Osteoblast (primary cell): ENCODE data around the gene RNF224. TPM values are rescaled to one million over a fixed set of nuclear protein-coding genes. Genes with fewer than 3 reads are reported as not detected.

Experiments used
- DNase-seq: peaks from one replicate; pipeline ENCODE4 v3.0.0; 2011; ENCODE audit warnings: low spot score, mixed read lengths; ENCODE audit not compliant: insufficient read length; ENCODE audit errors: missing footprints
- H2AFZ ChIP-seq: 2 replicates; pipeline ENCODE4 v1.6.0; 2011; ENCODE audit warnings: mild to moderate bottlenecking, low read length
- H3K27ac ChIP-seq: 2 replicates; pipeline ENCODE4 v1.5.1; 2011; ENCODE audit warnings: mild to moderate bottlenecking, low read depth, low read length, moderate library complexity
- H3K27me3 ChIP-seq: 2 replicates; pipeline ENCODE4 v1.6.0; 2012; ENCODE audit warnings: mild to moderate bottlenecking, control low read depth, inconsistent platforms, low read length, moderate library complexity; ENCODE audit not compliant: insufficient read depth
- H3K36me3 ChIP-seq: 2 replicates; pipeline ENCODE4 v1.5.1; 2011; ENCODE audit warnings: mild to moderate bottlenecking, low read length, control low read depth, moderate library complexity; ENCODE audit not compliant: insufficient read depth
- H3K4me1 ChIP-seq: 2 replicates; pipeline ENCODE4 v1.5.1; 2011; ENCODE audit warnings: mild to moderate bottlenecking, low read length, control low read depth, moderate library complexity; ENCODE audit not compliant: insufficient read depth
- H3K4me2 ChIP-seq: 2 replicates; pipeline ENCODE4 v1.6.0; 2011; ENCODE audit warnings: mild to moderate bottlenecking, low read length; ENCODE audit not compliant: insufficient read depth
- H3K4me3 ChIP-seq: fragments of 200-600 bp; sonication (generic); 3 replicates; pipeline ENCODE4 v1.5.1; 2012; ENCODE audit warnings: mild to moderate bottlenecking, low read length, inconsistent platforms; ENCODE audit not compliant: insufficient read depth
- H3K79me2 ChIP-seq: 2 replicates; pipeline ENCODE4 v1.6.0; 2012; ENCODE audit warnings: mild to moderate bottlenecking, low read length, control low read depth, inconsistent platforms; ENCODE audit not compliant: insufficient read depth
- H3K9me3 ChIP-seq: 2 replicates; pipeline ENCODE4 v1.5.1; 2011; ENCODE audit warnings: low read depth, low read length, control low read depth
- H4K20me1 ChIP-seq: 2 replicates; pipeline ENCODE4 v1.6.0; 2012; ENCODE audit warnings: mild to moderate bottlenecking, low read length, control low read depth; ENCODE audit not compliant: insufficient read depth
- total RNA-seq: library from RNA; depleted of rRNA; stranded (reverse); fragments of >200 nt; gene quantifications from 2 replicates; pipeline ENCODE4 v1.2.3, GENCODE V29; 2012
- TF ChIP-seq, protein P1 (sequence below): IDR thresholded peaks from 2 replicates; pipeline ENCODE4 v1.5.1; 2011; ENCODE audit warnings: mild to moderate bottlenecking, low read depth, low read length, moderate library complexity; ENCODE audit errors: extremely low read depth

Gene RNF224
- total RNA-seq, 1 donor: under 0.01 TPM

DNA sequence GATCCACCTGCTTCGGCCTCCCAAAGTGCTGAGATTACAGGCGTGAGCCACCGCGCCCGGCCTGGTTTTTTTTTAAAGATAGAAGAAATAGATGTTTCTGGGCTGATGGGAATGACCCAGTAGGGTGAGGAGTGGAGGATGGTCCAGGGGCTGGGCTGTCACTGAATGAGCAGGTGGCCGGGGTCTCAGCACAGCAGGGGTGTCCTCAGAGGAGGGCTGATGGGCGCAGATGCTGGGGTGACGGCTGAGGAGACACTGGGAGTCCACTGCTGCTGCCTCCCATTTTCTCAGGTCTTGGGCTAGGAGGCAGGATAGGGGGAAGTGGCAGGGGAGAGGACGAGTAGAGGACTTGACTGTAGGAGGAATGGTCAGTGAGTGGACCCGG lies 47.9 kb downstream of the RNF224 start:
- Histone ChIP-seq H2AFZ (no peak overlapping the region), H3K9me3 (no peaks in the 10 kb centered on the region), H3K36me3 (peaks cover 22% of the 10 kb centered on the region), H3K27ac (no peak overlapping the region), H3K4me1 (peaks cover 16% of the 10 kb centered on the region), H3K27me3 (no peaks in the 10 kb centered on the region), H3K4me2 (no peak overlapping the region), H4K20me1 (peaks cover 4% of the 10 kb centered on the region), H3K4me3 (no peak overlapping the region), H3K79me2 (peaks cover 18% of the 10 kb centered on the region)
- TF ChIP-seq, protein P1, sequence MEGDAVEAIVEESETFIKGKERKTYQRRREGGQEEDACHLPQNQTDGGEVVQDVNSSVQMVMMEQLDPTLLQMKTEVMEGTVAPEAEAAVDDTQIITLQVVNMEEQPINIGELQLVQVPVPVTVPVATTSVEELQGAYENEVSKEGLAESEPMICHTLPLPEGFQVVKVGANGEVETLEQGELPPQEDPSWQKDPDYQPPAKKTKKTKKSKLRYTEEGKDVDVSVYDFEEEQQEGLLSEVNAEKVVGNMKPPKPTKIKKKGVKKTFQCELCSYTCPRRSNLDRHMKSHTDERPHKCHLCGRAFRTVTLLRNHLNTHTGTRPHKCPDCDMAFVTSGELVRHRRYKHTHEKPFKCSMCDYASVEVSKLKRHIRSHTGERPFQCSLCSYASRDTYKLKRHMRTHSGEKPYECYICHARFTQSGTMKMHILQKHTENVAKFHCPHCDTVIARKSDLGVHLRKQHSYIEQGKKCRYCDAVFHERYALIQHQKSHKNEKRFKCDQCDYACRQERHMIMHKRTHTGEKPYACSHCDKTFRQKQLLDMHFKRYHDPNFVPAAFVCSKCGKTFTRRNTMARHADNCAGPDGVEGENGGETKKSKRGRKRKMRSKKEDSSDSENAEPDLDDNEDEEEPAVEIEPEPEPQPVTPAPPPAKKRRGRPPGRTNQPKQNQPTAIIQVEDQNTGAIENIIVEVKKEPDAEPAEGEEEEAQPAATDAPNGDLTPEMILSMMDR: no peak
- no peak for DNase-seq

DNA sequence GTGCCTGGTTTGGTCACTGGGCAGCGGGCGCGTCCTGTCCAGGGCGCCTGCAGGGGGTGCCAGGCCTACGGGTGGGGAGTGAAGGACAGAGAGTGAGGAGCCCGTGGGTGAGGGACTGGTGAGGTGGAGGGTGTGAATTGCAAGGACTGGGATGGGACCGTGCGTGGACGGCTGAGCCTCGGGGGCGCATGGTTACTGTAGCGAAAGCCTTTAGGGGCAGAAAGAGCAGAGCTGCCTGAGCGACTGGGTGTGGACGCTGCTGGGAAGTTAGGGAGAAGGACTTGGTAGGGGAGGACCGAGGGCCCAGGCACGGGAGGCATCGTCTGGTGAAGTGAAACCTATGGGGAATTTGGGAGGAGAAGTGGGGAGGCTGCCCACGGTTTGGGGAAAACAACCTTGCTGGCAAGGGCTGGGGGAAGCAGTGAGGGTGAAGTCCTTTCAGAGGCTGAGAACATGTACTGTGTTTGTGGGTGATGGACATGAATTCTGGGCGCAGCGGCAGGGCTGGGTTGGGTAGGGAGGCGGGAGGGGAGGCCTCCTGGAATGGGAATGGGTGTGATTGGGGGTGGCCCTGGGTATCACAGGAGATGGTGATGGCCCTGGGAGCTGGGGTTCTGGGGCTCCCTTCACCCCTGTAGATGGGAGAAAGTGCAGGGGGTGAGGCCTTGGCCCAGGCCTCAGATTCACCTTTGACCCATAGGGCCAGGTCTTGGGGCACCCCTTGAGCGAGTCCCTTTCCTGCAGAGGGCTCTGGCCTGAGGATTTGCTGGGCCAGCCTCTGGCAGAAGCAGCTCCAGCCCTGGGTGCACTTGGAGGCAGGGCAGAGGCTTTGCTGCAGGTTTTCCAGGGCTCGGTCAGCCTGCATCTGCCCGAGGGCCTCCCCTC lies 48.5 kb downstream of the RNF224 start:
- TF ChIP-seq, protein P1: no peak
- H3K36me3 ChIP-seq: peaks cover 22% of the 10 kb centered on the region
- H2AFZ ChIP-seq: no peak overlapping the region
- H4K20me1 ChIP-seq: peaks cover 3% of the 10 kb centered on the region
- H3K9me3 ChIP-seq: no peaks in the 10 kb centered on the region
- H3K4me3 ChIP-seq: no peak overlapping the region
- H3K27me3 ChIP-seq: no peaks in the 10 kb centered on the region
- no peak overlapping the region for H3K4me2 ChIP-seq
- peaks cover 16% of the 10 kb centered on the region for H3K4me1 ChIP-seq
- H3K79me2 ChIP-seq: peaks cover 17% of the 10 kb centered on the region
- H3K27ac ChIP-seq: no peak overlapping the region
- DNase-seq: peak; percentile 85

DNA sequence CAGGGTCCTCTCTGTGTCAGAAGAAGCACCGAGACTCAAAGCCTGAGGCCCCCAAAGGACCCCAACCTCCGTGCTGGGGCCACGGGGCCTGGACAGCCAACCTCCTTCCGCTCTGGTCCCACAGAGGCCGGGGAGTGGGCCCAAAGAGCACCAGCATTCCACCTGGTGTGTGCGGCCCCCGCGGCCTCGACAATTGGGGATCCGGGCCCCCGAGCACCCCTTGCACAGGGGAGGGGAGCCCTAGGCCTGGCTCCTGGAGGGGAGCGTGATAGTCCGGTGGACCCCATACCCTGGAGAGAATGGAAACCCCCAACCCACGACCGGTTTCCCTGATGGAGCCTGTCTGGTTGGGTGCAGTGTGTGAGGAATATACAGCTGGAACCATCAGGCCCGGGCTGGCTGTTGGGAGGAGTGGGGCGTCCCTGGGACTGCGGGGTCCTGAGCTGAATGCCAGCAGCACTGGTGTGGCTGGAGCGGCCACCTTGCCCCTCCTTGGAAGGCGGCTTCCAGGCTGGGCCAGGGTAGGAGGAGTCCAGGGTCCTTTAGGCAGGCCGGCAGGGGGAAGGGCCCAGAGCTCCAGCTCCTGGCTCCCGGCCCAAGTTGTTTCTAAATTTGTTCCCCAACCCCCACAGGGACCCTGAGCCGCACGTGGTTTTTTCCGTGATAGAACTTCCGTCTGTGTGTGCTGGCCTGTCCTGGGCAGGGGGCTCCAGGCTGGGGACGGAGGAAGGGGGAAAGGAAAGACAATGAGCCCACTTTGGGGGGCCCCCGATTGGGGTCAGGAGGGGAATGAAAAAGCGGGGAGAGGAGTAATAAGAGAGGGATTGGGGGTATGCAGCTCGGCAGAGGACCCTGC lies 49.4 kb downstream of the RNF224 start:
- Histone ChIP-seq H3K4me3 (peak overlapping the region; percentile 78), H3K79me2 (peaks cover 16% of the 10 kb centered on the region)
- DNase-seq: peak; percentile 97

More for the DNA sequence above, 49.4 kb downstream of the RNF224 start:
- H3K4me1 ChIP-seq: peaks cover 16% of the 10 kb centered on the region
- peak overlapping the region; percentile 23 for H3K27ac ChIP-seq
- H3K9me3 ChIP-seq: no peaks in the 10 kb centered on the region
- H3K27me3 ChIP-seq: no peaks in the 10 kb centered on the region
- H2AFZ ChIP-seq: no peak overlapping the region
- peak overlapping the region; percentile 79 for H3K4me2 ChIP-seq
- H4K20me1 ChIP-seq: no peaks in the 10 kb centered on the region
- TF ChIP-seq, protein P1: no peak
- peaks cover 19% of the 10 kb centered on the region for H3K36me3 ChIP-seq
